Mesenchymal stem cell (in vitro differentiated cells and primary cell): ENCODE measurements around the gene CORO1C.
A peak's percentile ranks its signal among the peaks of the same experiment; 100 is the strongest.
"Not testable (repeated sequence)": the region's sequence is repeated elsewhere in the genome, so short reads cannot be mapped to it uniquely, and the experiment has no call there.

ENCODE experiments used
- DNase-seq: peaks from one replicate; pipeline ENCODE4 v3.0.0-alpha.2; 2013
- H2AFZ ChIP-seq: one replicate; pipeline ENCODE4 v1.6.1; 2013; ENCODE audit warnings: low read depth, mild to moderate bottlenecking, control low read depth, inconsistent platforms, low read length, moderate library complexity
- H2AK5ac ChIP-seq: 2 replicates; pipeline ENCODE4 v1.6.1; 2013; ENCODE audit warnings: low read length, moderate library complexity, mild to moderate bottlenecking, inconsistent platforms; ENCODE audit not compliant: severe bottlenecking
- H2BK120ac ChIP-seq: one replicate; pipeline ENCODE4 v1.6.1; 2013; ENCODE audit warnings: low read depth, mild to moderate bottlenecking, inconsistent platforms, low read length, moderate library complexity
- H2BK12ac ChIP-seq, 2 experiments: one replicate each; pipeline ENCODE4 v1.6.1; 2013; ENCODE audit warnings: inconsistent platforms in 2 of 2, low read length in 2 of 2, mild to moderate bottlenecking in 2 of 2, moderate library complexity in 2 of 2, control low read depth in 1 of 2
- H2BK15ac ChIP-seq: one replicate; pipeline ENCODE4 v1.6.1; 2013; ENCODE audit warnings: mild to moderate bottlenecking, low read depth, inconsistent platforms; ENCODE audit not compliant: poor library complexity, severe bottlenecking
- H2BK5ac ChIP-seq: 2 replicates; pipeline ENCODE4 v1.6.1; 2013; ENCODE audit warnings: low read depth, mild to moderate bottlenecking, low read length, control low read depth, inconsistent platforms; ENCODE audit not compliant: poor library complexity, severe bottlenecking
- H3K14ac ChIP-seq, 2 experiments: one replicate each; pipeline ENCODE4 v1.6.1; 2013; ENCODE audit warnings: inconsistent platforms in 2 of 2, low read length in 2 of 2, control low read depth in 1 of 2, mild to moderate bottlenecking in 1 of 2, moderate library complexity in 1 of 2
- H3K18ac ChIP-seq, 2 experiments: one replicate each; pipeline ENCODE4 v1.6.1; 2013; ENCODE audit warnings: inconsistent platforms in 2 of 2, low read length in 2 of 2, control low read depth in 1 of 2, low read depth in 1 of 2, mild to moderate bottlenecking in 1 of 2
- H3K23ac ChIP-seq, 2 experiments: one replicate each; pipeline ENCODE4 v1.6.1; 2013; ENCODE audit warnings: inconsistent platforms in 2 of 2, low read length in 2 of 2, mild to moderate bottlenecking in 2 of 2, moderate library complexity in 2 of 2, control low read depth in 1 of 2
- H3K27ac ChIP-seq: 2 replicates; pipeline ENCODE4 v1.5.1; 2013; ENCODE audit warnings: mild to moderate bottlenecking, moderate library complexity, low read length, control low read depth, inconsistent platforms; ENCODE audit not compliant: poor library complexity, severe bottlenecking
- H3K27me3 ChIP-seq, 2 experiments: 2 replicates each; pipeline versions ENCODE4 v1.6.1 to v1.7.0; 2013; ENCODE audit warnings: low read length in 2 of 2, mild to moderate bottlenecking in 2 of 2, moderate library complexity in 2 of 2, control low read depth in 1 of 2, inconsistent platforms in 1 of 2; ENCODE audit not compliant: control insufficient read depth in 1 of 2, insufficient read depth in 1 of 2
- H3K36me3 ChIP-seq, 2 experiments: 2 replicates each; pipeline versions ENCODE4 v1.6.1 to v1.7.0; 2013; ENCODE audit warnings: low read length in 2 of 2, control low read depth in 1 of 2, inconsistent platforms in 1 of 2, low read depth in 1 of 2, mild to moderate bottlenecking in 1 of 2; ENCODE audit not compliant: insufficient read depth in 2 of 2, control insufficient read depth in 1 of 2
- H3K4ac ChIP-seq, 2 experiments: one replicate each; pipeline ENCODE4 v1.6.1; 2013; ENCODE audit warnings: inconsistent platforms in 2 of 2, low read length in 2 of 2, mild to moderate bottlenecking in 2 of 2, moderate library complexity in 2 of 2, control low read depth in 1 of 2, low read depth in 1 of 2
- H3K4me1 ChIP-seq: 2 replicates; pipeline ENCODE4 v1.6.1; 2013; ENCODE audit warnings: low read depth, low read length, control low read depth; ENCODE audit not compliant: control insufficient read depth, insufficient read depth
- H3K4me2 ChIP-seq: 2 replicates; pipeline ENCODE4 v1.6.1; 2013; ENCODE audit warnings: low read length, mild to moderate bottlenecking, inconsistent platforms; ENCODE audit not compliant: poor library complexity, severe bottlenecking
- H3K4me3 ChIP-seq, 2 experiments: 2 replicates each; pipeline versions ENCODE4 v1.5.1 to v1.7.0; 2013; ENCODE audit warnings: low read length in 2 of 2, mild to moderate bottlenecking in 2 of 2, control low read depth in 1 of 2, low read depth in 1 of 2; ENCODE audit not compliant: insufficient read depth in 1 of 2
- H3K79me1 ChIP-seq: replicated peaks from 2 replicates; pipeline ENCODE4 v1.6.1; 2013; ENCODE audit warnings: mild to moderate bottlenecking, control low read depth, low read length, inconsistent platforms; ENCODE audit not compliant: poor library complexity, severe bottlenecking
- H3K9ac ChIP-seq: 2 replicates; pipeline ENCODE4 v1.7.0; 2013; ENCODE audit warnings: mild to moderate bottlenecking, low read length, moderate library complexity
- H3K9me3 ChIP-seq: 2 replicates; pipeline ENCODE4 v1.7.0; 2013; ENCODE audit warnings: mild to moderate bottlenecking, low read length; ENCODE audit not compliant: control insufficient read depth
- H4K8ac ChIP-seq: one replicate; pipeline ENCODE4 v1.6.1; 2013; ENCODE audit warnings: inconsistent platforms, mild to moderate bottlenecking, low read length, moderate library complexity
- H4K91ac ChIP-seq: one replicate; pipeline ENCODE4 v1.6.1; 2013; ENCODE audit warnings: mild to moderate bottlenecking, low read length, inconsistent platforms
- WGBS: methylation state at CpG from one replicate; pipeline ENCODE4 v1.1.7; 2013; ENCODE audit warnings: mixed read lengths; 5-methylcytosine and 5-hydroxymethylcytosine counted together

CORO1C gene

GRCh38 chr12:108752387-108752786 lies 21.1 kb upstream of the CORO1C start:
- Histone ChIP-seq H3K4me2 (no peak overlapping the region), H4K91ac (no peak overlapping the region), H3K27ac (no peak overlapping the region), H2BK120ac (no peak overlapping the region), H2BK15ac (no peak overlapping the region), H3K79me1 (no peaks in the 10 kb centered on the region), H3K9me3 (no peaks in the 10 kb centered on the region), H3K18ac (no peak overlapping the region), H2AFZ (no peak overlapping the region), H3K14ac (no peak overlapping the region), H3K23ac (no peak overlapping the region), H2BK5ac (no peak overlapping the region), H3K4ac (no peak overlapping the region), H3K4me3 (no peak overlapping the region), H3K9ac (peak overlapping the region; percentile 46), H2AK5ac (no peak overlapping the region), H4K8ac (no peak overlapping the region), H3K4me1 (peaks cover 3% of the 10 kb centered on the region), H2BK12ac (no peak overlapping the region), H3K36me3 (no peaks in the 10 kb centered on the region), H3K27me3 (no peaks in the 10 kb centered on the region)
- WGBS, result 100% methylated on average over 1 of the region's 1 CpG
- no peak for DNase-seq

- H4K91ac ChIP-seq, result no peak overlapping the region
- no peak overlapping the region for H3K14ac ChIP-seq
- peak overlapping the region; percentile 46 for H3K9ac ChIP-seq
- H2BK120ac ChIP-seq, result no peak overlapping the region
- H3K23ac ChIP-seq, result no peak overlapping the region
- H2AFZ ChIP-seq, result no peak overlapping the region
- peaks cover 3% of the 10 kb centered on the region for H3K4me1 ChIP-seq
- no peaks in the 10 kb centered on the region for H3K9me3 ChIP-seq
- H3K27ac ChIP-seq, result no peak overlapping the region
- WGBS, result 67% methylated on average over 4 of the region's 4 CpGs
- peak overlapping the region; percentile 13 for H2BK15ac ChIP-seq
- H2AK5ac ChIP-seq, result no peak overlapping the region
- no peak overlapping the region for H3K4ac ChIP-seq
- H3K4me2 ChIP-seq, result no peak overlapping the region
- no peak overlapping the region for H2BK12ac ChIP-seq
- no peak for DNase-seq
- no peaks in the 10 kb centered on the region for H3K79me1 ChIP-seq
- H3K18ac ChIP-seq, result no peak overlapping the region
- no peak overlapping the region for H2BK5ac ChIP-seq
- H3K36me3 ChIP-seq, result no peaks in the 10 kb centered on the region
- peak overlapping the region in 1 of 2 experiments; percentile 42 for H3K4me3 ChIP-seq
- H3K27me3 ChIP-seq, result no peaks in the 10 kb centered on the region
- H4K8ac ChIP-seq, result no peak overlapping the region
Observed at GRCh38 chr12:108751821-108752220, 20.5 kb upstream of the CORO1C start.

- not testable (repeated sequence) for H3K14ac ChIP-seq, H3K23ac ChIP-seq, H3K9me3 ChIP-seq, DNase-seq, H3K36me3 ChIP-seq, H2BK120ac ChIP-seq, H2AFZ ChIP-seq, H3K79me1 ChIP-seq, H3K4me1 ChIP-seq, H2BK15ac ChIP-seq, H3K4ac ChIP-seq, H3K4me3 ChIP-seq, H3K27ac ChIP-seq, H3K27me3 ChIP-seq, H3K4me2 ChIP-seq, H4K91ac ChIP-seq, H3K9ac ChIP-seq, H2BK5ac ChIP-seq, H2BK12ac ChIP-seq, H4K8ac ChIP-seq, H2AK5ac ChIP-seq, H3K18ac ChIP-seq
- 65% methylated on average over 3 of the region's 4 CpGs for WGBS
Observed at GRCh38 chr12:108751003-108751402, 19.7 kb upstream of the CORO1C start.

GRCh38 chr12:108750526-108750925 lies 19.2 kb upstream of the CORO1C start:
- Histone ChIP-seq H3K27me3 (no peaks in the 10 kb centered on the region), H3K18ac (no peak overlapping the region), H2BK12ac (no peak overlapping the region), H2AK5ac (no peak overlapping the region), H3K9me3 (no peaks in the 10 kb centered on the region), H3K27ac (no peak overlapping the region), H3K14ac (no peak overlapping the region), H3K4me2 (no peak overlapping the region), H3K9ac (no peak overlapping the region), H4K8ac (no peak overlapping the region), H2BK15ac (no peak overlapping the region), H4K91ac (no peak overlapping the region), H3K23ac (no peak overlapping the region), H3K36me3 (no peaks in the 10 kb centered on the region), H2AFZ (no peak overlapping the region), H2BK5ac (no peak overlapping the region), H3K4me1 (peaks cover 3% of the 10 kb centered on the region), H3K4ac (no peak overlapping the region), H3K4me3 (no peak overlapping the region), H2BK120ac (no peak overlapping the region), H3K79me1 (no peaks in the 10 kb centered on the region)
- WGBS, result 64% methylated on average over 4 of the region's 4 CpGs
- DNase-seq, result no peak
